ENCODE results near the gene RBM47. TPM values are rescaled to one million over a fixed set of nuclear protein-coding genes. Genes with fewer than 3 reads are reported as not detected.

Gene RBM47
- total and polyA plus RNA-seq, 10 of the 15 experiments (the other 5 are each of a cell fraction or from before 2014, with no cell fraction given) = 7.9 to 45.0 (median 28.7) TPM

- TF ChIP-seq ESRRA (IDR thresholded peaks at IDR 0.05; ENCODE audit: low read length) (no peak), FOXM1 (IDR thresholded peaks at IDR 0.05; ENCODE audit: low read depth, low read length) (no peak), ZBTB4 (CRISPR knock-in tag; IDR thresholded peaks at IDR 0.05) (no peak), ZNF622 (IDR thresholded peaks at IDR 0.05) (no peak), PRDM15 (CRISPR knock-in tag; IDR thresholded peaks at IDR 0.05) (no peak), MLLT1 (IDR thresholded peaks at IDR 0.05) (no peak), RFX5 (IDR thresholded peaks at IDR 0.05; ENCODE audit: low read depth, low read length) (no peak)
Observed at GRCh38 chr4:40619600-40619999, 10.1 kb downstream of the RBM47 start (continued).

Data from GM12878 (cell line).